Mucosa of descending colon (tissue), 3 donors: ENCODE measurements around the gene SLC24A4. TPM values are rescaled to one million over a fixed set of nuclear protein-coding genes. Genes with fewer than 3 reads are reported as not detected.

Experiments
- ATAC-seq: fragments of 200-7000 bp; cut with Tn5 transposase; one replicate; pipeline ENCODE4 v1.9.1; 2020; ENCODE audit warnings: mild to moderate bottlenecking, moderate library complexity
- DNase-seq, 3 donors: peaks; one replicate each; pipeline ENCODE4 v3.0.0-alpha.2; 2020
- H3K36me3 ChIP-seq: fragments of 200-600 bp; one replicate; pipeline ENCODE4 v1.8.0; 2021; ENCODE audit warnings: low read depth, mild to moderate bottlenecking
- H3K4me1 ChIP-seq: fragments of 200-600 bp; one replicate; pipeline ENCODE4 v1.8.0; 2021; ENCODE audit warnings: low read depth, mild to moderate bottlenecking
- H3K4me3 ChIP-seq: fragments of 200-600 bp; one replicate; pipeline ENCODE4 v1.8.0; 2021; ENCODE audit warnings: mild to moderate bottlenecking
- H3K9me3 ChIP-seq: fragments of 200-600 bp; one replicate; pipeline ENCODE4 v1.8.0; 2021; ENCODE audit warnings: mild to moderate bottlenecking
- intact Hi-C, 2 donors: fragments of 100-400 bp; cut with DNase I in 1 of 2; cut with micrococcal nuclease in 1 of 2; formaldehyde crosslinking; loops; one replicate each; pipeline versions ENCODE4 v1.11.0 to v1.11.1; 2022; cut with DNase I, micrococcal nuclease
- total RNA-seq, 3 donors: library from RNA; stranded (reverse); fragmentation: NEBNext Ultra II Directional in 2 of 3; extraction: Animal tissue kit (Norgen Biotek cat#: 25700) in 2 of 3; gene quantifications; one replicate each; pipeline versions ENCODE4 v1.2.1 to v1.2.4, GENCODE V29; 2021 to 2023
- TF ChIP-seq, protein P1 (sequence below): fragments of 200-600 bp; IDR thresholded peaks from one replicate; pipeline ENCODE4 v1.8.0; 2022; ENCODE audit warnings: antibody characterized with exemption, mild to moderate bottlenecking
- donor health status: DM: no; HTN: no; CAD: no; lungs with moderate emphysema.
- donor health status: DM: no; HTN: no; CAD: no.
- donor health status: DM: no; HTN: yes; CAD: no.

SLC24A4 gene
- total RNA-seq, 3 donors from 2014 or later = 0.14 to 0.63 (median 0.27) TPM

DNA sequence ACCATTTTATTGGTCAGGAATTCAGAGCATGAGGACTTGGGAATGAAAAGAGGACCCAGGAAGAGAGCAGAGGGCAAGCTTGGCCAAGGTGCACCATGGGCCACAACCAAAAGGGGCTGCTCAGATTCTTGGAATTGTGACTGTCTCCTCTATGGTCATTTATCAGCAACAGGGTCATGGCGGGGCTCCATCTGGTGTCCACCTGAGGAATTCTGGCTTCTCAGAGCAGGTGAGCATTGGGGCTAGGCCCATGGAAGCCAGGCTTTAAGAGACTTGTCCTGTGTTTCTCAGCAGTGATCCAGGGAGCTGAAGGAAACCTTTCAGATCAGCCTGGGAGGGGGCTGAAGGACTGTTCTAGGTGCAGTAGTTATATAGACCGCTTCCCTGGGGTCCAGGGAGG, 188.0 kb downstream of the SLC24A4 start:
- ATAC-seq (no peak), DNase-seq (peak in 2 of 3 donors; percentile 37 to 48)
- Histone ChIP-seq H3K4me1 (peaks cover 11% of the 10 kb centered on the region), H3K9me3 (no peaks in the 10 kb centered on the region), H3K36me3 (no peaks in the 10 kb centered on the region), H3K4me3 (no peak overlapping the region)
- intact Hi-C loops = no loop called here
- TF ChIP-seq, protein P1, sequence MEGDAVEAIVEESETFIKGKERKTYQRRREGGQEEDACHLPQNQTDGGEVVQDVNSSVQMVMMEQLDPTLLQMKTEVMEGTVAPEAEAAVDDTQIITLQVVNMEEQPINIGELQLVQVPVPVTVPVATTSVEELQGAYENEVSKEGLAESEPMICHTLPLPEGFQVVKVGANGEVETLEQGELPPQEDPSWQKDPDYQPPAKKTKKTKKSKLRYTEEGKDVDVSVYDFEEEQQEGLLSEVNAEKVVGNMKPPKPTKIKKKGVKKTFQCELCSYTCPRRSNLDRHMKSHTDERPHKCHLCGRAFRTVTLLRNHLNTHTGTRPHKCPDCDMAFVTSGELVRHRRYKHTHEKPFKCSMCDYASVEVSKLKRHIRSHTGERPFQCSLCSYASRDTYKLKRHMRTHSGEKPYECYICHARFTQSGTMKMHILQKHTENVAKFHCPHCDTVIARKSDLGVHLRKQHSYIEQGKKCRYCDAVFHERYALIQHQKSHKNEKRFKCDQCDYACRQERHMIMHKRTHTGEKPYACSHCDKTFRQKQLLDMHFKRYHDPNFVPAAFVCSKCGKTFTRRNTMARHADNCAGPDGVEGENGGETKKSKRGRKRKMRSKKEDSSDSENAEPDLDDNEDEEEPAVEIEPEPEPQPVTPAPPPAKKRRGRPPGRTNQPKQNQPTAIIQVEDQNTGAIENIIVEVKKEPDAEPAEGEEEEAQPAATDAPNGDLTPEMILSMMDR = no peak

DNA sequence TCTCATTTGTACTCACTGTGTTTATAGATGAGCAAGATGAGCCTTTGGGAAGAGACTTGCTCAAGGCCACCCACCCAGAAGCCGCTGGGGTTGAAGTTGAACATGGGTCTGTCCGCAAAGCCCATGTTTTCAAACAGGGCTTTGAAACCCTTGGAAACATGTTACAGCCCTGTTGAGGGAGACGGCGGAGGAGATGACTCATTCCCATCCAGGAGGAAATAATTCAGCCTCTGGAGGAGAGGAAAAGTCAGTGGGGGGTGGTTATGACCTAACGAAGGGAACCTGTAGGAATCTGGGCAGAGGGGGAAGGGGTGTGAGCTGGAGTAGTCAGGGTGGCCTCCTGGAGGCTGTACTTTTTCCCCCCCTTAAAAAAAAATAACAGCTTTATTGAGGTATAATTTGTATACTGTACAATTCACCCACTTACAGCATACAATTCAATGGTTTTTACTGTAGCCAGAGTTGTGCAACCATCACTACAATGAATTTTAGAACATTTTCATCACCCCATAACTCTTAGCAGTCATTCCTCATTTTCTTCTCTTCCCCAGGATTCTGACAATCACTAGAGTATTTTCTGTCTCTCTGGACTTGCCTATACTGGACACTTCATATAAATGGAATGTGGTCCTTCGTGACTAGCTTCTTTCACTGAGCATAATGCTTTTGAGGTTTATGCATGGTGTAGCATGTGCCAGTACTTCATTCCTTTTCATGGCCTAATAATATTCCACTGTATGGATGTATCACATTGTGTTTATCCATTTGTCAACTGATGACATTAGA, 188.7 kb downstream of the SLC24A4 start:
- intact Hi-C loops = no loop called here
- TF ChIP-seq, protein P1 = no peak
- no peak overlapping the region for H3K4me3 ChIP-seq
- no peaks in the 10 kb centered on the region for H3K9me3 ChIP-seq
- DNase-seq (peak in 2 of 3 donors; percentile 43 to 52), ATAC-seq (peak; percentile 60)
- peaks cover 9% of the 10 kb centered on the region for H3K4me1 ChIP-seq
- no peaks in the 10 kb centered on the region for H3K36me3 ChIP-seq

DNA sequence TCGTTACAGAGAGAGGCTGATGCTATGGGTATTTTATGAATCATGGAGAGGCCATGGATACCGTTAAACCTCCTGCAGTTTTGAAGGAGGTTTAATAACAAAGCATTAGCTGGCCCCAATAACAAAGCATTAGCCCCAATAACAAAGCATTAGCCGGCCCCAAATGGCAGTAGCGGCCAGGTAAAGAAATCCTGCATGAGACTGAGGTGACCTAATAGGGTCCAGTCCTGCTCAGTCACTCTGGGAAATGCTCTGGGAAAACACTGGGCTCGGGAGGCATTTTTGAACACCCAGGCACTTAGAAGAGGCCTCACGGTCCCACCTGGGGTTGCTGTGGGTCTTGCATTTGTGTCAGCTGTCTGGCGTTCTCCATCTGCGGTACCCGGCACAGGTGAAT, 189.8 kb downstream of the SLC24A4 start:
- DNase-seq (no peak), ATAC-seq (no peak)
- intact Hi-C loops = no loop called here
- Histone ChIP-seq H3K9me3 (no peaks in the 10 kb centered on the region), H3K4me1 (peaks cover 5% of the 10 kb centered on the region), H3K4me3 (no peak overlapping the region), H3K36me3 (no peaks in the 10 kb centered on the region)
- TF ChIP-seq, protein P1 = no peak

DNA sequence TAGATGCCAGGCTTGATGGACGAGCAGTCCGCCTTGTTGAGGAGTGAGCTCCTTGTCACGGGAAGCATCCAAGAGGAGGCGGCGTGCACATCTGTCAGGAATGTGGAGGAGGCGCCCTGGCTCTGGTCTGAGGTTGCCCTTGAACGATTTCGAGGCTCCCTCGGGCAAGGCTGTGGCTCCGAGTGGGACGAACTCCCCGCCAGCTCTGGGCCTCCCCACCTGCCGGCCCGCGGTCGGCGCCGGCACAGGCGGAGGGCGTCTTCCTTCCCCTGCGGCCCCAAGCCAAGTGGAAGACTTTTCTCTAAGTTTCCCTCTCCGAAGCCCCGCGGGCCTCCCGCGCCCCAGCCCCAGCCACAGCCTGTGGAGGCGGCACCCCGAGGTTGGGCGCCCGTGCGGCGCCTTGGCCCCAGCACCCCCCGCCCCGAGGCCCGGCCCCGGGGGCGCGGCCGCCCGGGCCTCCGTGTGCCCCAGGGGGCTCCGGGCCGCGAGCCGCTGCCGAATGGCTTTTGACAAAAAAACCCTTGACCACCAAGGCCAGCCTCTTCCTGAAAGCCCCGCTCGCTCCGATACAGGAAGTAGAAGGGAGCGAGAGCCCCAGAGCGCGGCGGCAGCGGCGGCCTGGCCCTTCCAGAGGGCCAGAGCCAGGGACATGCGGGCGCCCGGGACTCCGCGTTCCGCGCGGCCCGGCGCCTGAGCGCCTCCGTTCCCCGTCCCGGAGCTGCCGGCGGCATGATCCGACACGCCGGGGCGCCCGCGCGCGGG, 190.4 kb downstream of the SLC24A4 start, which contains the start of gene RIN3:
TSS of gene RIN3 (plus strand) at position 578 of the 762 bp plus-strand sequence. CDS start at position 730, 152 bp downstream.
- DNase-seq (peak; percentile 63 to 72 (median 70)), ATAC-seq (peak; percentile 73)
- peaks cover 5% of the 10 kb centered on the region for H3K4me1 ChIP-seq
- H3K9me3 ChIP-seq = no peaks in the 10 kb centered on the region
- TF ChIP-seq, protein P1 = no peak
- intact Hi-C loops = no loop called here
- no peaks in the 10 kb centered on the region for H3K36me3 ChIP-seq
- peak within 1 kb of the TSS; percentile 54 for H3K4me3 ChIP-seq

- peaks cover 5% of the 10 kb centered on the region for H3K4me1 ChIP-seq
- TF ChIP-seq, protein P1 = no peak
- peak overlapping the region; percentile 54 for H3K4me3 ChIP-seq
- peak; percentile 58 to 76 (median 70) for DNase-seq
- peak; percentile 69 for ATAC-seq
- H3K9me3 ChIP-seq = no peaks in the 10 kb centered on the region
- H3K36me3 ChIP-seq = no peaks in the 10 kb centered on the region
- intact Hi-C loops = no loop called here
Observed at GRCh38 chr14:92513966-92514843, 191.2 kb downstream of the SLC24A4 start.
